Pancreas (tissue), 10 donors: Measurements from ENCODE around the gene IGFN1. TPM values are rescaled to one million over a fixed set of nuclear protein-coding genes. Genes with fewer than 3 reads are reported as not detected.

Experiments
- ATAC-seq, 4 donors: fragments of 200-7000 bp; cut with Tn5 transposase; one replicate each; pipeline versions ENCODE4 v1.8.0 to v1.9.1; 2020; ENCODE audit warnings: mild to moderate bottlenecking in 4 of 4, moderate library complexity in 4 of 4
- DNase-seq, 6 donors: peaks; one replicate each; pipeline ENCODE4 v3.0.0-alpha.2; 2020
- FAIRE-seq: peaks from 2 replicates; lab custom pipeline; 2012; peaks lifted over from hg19 to GRCh38; lab: Jason Lieb, UNC
- H3K27ac ChIP-seq, 4 donors: fragments of 200-600 bp; sonication (generic); 1 replicate in 3 of 4; 2 replicates in 1 of 4; pipeline versions ENCODE4 v1.5.0 to v1.8.0; 2020
- H3K27me3 ChIP-seq, 4 donors: fragments of 200-600 bp; one replicate each; pipeline ENCODE4 v1.8.0; 2021
- H3K36me3 ChIP-seq, 3 donors: fragments of 200-600 bp; sonication (generic) in 1 of 3; one replicate each; pipeline versions ENCODE4 v1.5.0 to v1.8.0; 2020 to 2021
- H3K4me1 ChIP-seq, 3 donors: fragments of 200-600 bp; one replicate each; pipeline ENCODE4 v1.8.0; 2021
- H3K4me3 ChIP-seq, 4 donors: fragments of 200-600 bp; sonication (generic) in 2 of 4; one replicate each; pipeline versions ENCODE4 v1.5.0 to v1.8.0; 2020 to 2021
- H3K9me3 ChIP-seq, 4 donors: fragments of 200-600 bp; one replicate each; pipeline ENCODE4 v1.8.0; 2021
- WGBS, 2 donors: extraction: QIAGEN DNeasy Blood & Tissue Kit; methylation state at CpG; one replicate each; pipeline ENCODE4 v1.1.7; 2013; 5-methylcytosine and 5-hydroxymethylcytosine counted together
- intact Hi-C, 3 donors: fragments of 100-400 bp; cut with DNase I; formaldehyde crosslinking; loops; one replicate each; pipeline versions ENCODE4 v1.11.1 to v1.14.2; 2022
- polyA plus RNA-seq, 2 donors: library from polyadenylated mRNA; stranded (reverse); fragments of 200-250 nt; gene quantifications; one replicate each; pipeline ENCODE4 v1.2.3, GENCODE V29; 2013
- total RNA-seq, 6 donors: library from RNA; stranded (reverse); fragmentation: NEBNext Ultra II Directional in 4 of 6; extraction: Animal tissue kit (Norgen Biotek cat#: 25700) in 4 of 6; gene quantifications; one replicate each; pipeline versions ENCODE4 v1.2.1 to v1.2.4, GENCODE V29; 2021 to 2023
- TF ChIP-seq, protein P1 (sequence below), 4 donors: fragments of 200-600 bp; sonication (generic) in 3 of 4; IDR thresholded peaks; one replicate each; pipeline versions ENCODE4 v1.5.0 to v1.8.0; 2021; ENCODE audit warnings: antibody characterized with exemption in 4 of 4
- donor health status: healthy with polysubstance abuse.
- donor health status: DM: no; HTN: no; CAD: no; lungs with moderate emphysema.
- donor health status: DM: no; HTN: no; CAD: no.
- donor health status: control.
- donor health status: control.
- donor health status: Bipolar disorder and iron deficiency.
- donor health status: DM: yes; HTN: yes; CAD: no.
- donor health status: DM: no; HTN: no; CAD: no.
- donor health status: DM: no; HTN: no; CAD: no.
- donor health status: DM: yes; HTN: yes; CAD: no.

IGFN1 gene
- total and polyA plus RNA-seq, 8 donors, result 4.1 to 48.4 (median 14.6) TPM

DNA sequence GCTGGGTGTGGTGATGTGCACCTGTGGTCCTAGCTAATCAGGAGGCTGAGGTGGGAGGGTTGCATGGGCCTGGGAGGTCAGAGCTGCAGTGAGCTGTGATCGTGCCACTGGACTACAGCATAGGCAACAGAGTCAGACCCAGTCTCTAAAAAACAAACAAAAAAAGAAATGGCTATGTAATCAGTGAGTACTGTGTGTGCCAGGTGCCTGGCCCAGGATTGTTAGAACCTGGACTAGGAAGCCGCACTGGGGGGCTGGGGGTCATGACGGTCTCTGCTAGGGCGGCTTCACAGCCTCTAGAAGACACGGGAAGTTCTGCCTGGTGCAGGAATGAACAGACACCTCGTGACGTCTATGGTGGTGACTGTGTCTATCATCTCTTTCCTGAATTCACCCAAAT, 44.8 kb upstream of the IGFN1 start:
- FAIRE-seq (no peak), DNase-seq (no peak), ATAC-seq (no peak)
- intact Hi-C loops, result loop anchor here in 1 of 3 donors (5.0 kb wide), 2 partner anchors 36 to 71 kb away; no protein-coding TSS in a partner anchor
- no peak overlapping the region for H3K27ac ChIP-seq
- 92 to 98% methylated on average over 7 of the region's 7 CpGs for WGBS, 2 donors
- no peaks in the 10 kb centered on the region for H3K27me3 ChIP-seq
- H3K4me1 ChIP-seq, result no peaks in the 10 kb centered on the region
- TF ChIP-seq, protein P1, sequence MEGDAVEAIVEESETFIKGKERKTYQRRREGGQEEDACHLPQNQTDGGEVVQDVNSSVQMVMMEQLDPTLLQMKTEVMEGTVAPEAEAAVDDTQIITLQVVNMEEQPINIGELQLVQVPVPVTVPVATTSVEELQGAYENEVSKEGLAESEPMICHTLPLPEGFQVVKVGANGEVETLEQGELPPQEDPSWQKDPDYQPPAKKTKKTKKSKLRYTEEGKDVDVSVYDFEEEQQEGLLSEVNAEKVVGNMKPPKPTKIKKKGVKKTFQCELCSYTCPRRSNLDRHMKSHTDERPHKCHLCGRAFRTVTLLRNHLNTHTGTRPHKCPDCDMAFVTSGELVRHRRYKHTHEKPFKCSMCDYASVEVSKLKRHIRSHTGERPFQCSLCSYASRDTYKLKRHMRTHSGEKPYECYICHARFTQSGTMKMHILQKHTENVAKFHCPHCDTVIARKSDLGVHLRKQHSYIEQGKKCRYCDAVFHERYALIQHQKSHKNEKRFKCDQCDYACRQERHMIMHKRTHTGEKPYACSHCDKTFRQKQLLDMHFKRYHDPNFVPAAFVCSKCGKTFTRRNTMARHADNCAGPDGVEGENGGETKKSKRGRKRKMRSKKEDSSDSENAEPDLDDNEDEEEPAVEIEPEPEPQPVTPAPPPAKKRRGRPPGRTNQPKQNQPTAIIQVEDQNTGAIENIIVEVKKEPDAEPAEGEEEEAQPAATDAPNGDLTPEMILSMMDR (IDR thresholded peaks at IDR 0.05), result no peak
- H3K36me3 ChIP-seq, result peaks cover 0 to 57% (median 15%) of the 10 kb centered on the region in 3 donors
- no peaks in the 10 kb centered on the region for H3K9me3 ChIP-seq
- H3K4me3 ChIP-seq, result no peak overlapping the region

DNA sequence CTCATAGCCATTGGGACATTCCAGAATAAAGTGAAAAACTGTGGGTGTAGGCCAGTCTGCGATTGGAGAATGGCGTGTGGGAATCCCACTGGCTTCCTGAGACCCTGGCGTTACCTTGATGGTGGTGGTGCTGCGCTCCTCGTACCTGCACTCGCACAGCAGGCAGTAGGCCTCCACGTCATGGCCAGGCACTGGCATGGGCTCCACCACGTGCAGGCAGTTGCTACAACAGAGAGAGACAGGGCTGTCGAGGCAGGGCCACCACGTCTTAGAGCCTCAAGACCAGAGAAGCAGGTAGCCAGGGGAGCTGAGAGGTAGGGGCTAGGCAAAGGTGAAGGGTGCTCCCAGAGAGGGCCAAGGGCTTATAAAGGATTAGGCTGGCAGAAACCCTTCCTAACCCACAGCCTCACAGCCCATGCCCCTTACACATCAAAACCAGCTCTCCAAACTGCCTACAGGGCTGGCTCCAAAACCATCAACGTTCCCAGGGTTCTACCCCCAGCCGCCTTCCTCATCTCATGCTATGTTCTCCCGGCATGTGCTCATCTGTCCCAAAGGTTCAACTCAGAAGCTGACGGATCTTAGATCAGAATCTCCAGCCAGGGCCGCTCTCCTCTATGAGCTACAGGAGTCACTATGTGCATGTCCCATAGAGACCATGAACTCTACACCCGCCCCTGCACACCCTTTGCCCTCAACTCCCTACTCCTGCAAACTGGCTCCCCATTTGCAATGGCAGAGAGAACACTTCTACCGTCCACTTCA, 43.8 kb upstream of the IGFN1 start:
- H3K27ac ChIP-seq, result no peak overlapping the region
- 87 to 92% methylated on average over 16 to 17 of the region's 17 CpGs for WGBS, 2 donors
- intact Hi-C loops, result loop anchor here in 1 of 3 donors (5.0 kb wide), 2 partner anchors 35 to 70 kb away; no protein-coding TSS in a partner anchor
- no peak for DNase-seq
- no peaks in the 10 kb centered on the region for H3K27me3 ChIP-seq
- no peak for FAIRE-seq
- no peaks in the 10 kb centered on the region for H3K4me1 ChIP-seq
- peaks cover 0 to 51% (median 15%) of the 10 kb centered on the region in 3 donors for H3K36me3 ChIP-seq
- no peak overlapping the region for H3K4me3 ChIP-seq
- no peak for ATAC-seq
- TF ChIP-seq, protein P1 (IDR thresholded peaks at IDR 0.05), result no peak
- no peaks in the 10 kb centered on the region for H3K9me3 ChIP-seq

DNA sequence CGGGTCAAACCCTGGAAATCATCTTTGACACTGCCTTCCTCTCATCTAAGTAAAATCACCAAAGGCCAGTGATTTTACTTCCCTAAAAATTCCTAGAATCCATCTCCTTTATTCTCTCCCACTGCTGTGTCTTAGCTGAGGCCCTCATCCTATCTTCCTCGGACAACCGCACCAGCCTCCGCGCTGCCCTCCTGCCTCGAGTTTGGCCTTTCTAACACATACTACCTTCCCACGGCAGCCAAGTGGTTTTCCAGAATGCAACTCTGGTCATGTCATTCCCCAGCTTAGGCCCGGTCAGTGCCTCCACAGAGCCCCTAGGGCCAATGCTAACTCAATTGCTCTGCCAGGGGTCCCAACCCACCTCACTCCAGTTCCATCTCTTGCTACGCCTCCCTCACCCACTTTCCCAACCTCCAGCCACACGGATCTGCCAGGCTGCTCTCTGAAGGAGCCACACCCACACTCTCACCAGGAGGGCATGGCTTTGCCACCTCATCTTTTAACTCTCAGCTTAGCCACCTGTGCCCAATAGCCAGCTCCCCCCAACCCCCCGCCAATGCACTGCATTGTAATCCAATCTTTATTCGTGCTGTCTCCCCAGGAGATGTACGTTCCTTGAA, 43.1 kb upstream of the IGFN1 start:
- Histone ChIP-seq H3K27me3 (no peaks in the 10 kb centered on the region), H3K27ac (no peak overlapping the region), H3K4me1 (no peaks in the 10 kb centered on the region), H3K9me3 (no peaks in the 10 kb centered on the region), H3K36me3 (peaks cover 0 to 48% (median 15%) of the 10 kb centered on the region in 3 donors), H3K4me3 (no peak overlapping the region)
- 85 to 93% methylated on average over 12 to 13 of the region's 13 CpGs for WGBS, 2 donors
- FAIRE-seq, result no peak
- TF ChIP-seq, protein P1 (IDR thresholded peaks at IDR 0.05), result no peak
- peak in 1 of 6 donors; percentile 30 for DNase-seq
- ATAC-seq, result no peak
- intact Hi-C loops, result loop anchor here in 1 of 3 donors (5.0 kb wide), 2 partner anchors 35 to 70 kb away; no protein-coding TSS in a partner anchor

DNA sequence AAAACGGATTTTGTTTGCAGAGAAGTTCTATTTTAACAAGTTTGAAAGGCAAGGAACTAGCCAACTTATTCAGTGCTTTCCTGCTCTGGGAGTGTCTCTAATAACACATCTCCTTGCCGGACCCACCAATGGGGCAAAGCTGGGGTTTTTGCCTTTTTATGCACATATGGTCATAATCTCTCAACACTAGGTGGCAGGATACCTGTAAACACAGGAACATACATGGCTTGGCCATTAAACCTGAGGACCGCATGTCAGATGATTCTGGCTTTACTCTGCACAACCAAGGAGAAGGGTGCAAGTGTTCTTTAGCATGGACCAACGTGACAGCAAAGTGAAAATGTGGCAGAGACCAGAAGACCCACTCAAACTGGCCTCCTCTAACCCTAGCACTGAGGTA, 41.2 kb upstream of the IGFN1 start:
- peaks cover 0 to 29% (median 7%) of the 10 kb centered on the region in 3 donors for H3K36me3 ChIP-seq
- ATAC-seq (peak in 2 of 4 donors; percentile 23 to 32), DNase-seq (no peak), FAIRE-seq (no peak)
- no peaks in the 10 kb centered on the region for H3K27me3 ChIP-seq
- peaks cover 0 to 8% (median 7%) of the 10 kb centered on the region in 3 donors for H3K4me1 ChIP-seq
- WGBS, 2 donors, result 49 to 62% methylated on average over 4 of the region's 4 CpGs
- TF ChIP-seq, protein P1 (IDR thresholded peaks at IDR 0.05), result peak in 3 of 4 donors; percentile 10 to 37 (median 36)
- no peaks in the 10 kb centered on the region for H3K9me3 ChIP-seq
- no peak overlapping the region for H3K27ac ChIP-seq
- intact Hi-C loops, result loop anchor here in 1 of 3 donors (5.0 kb wide), 2 partner anchors 33 to 68 kb away; no protein-coding TSS in a partner anchor
- H3K4me3 ChIP-seq, result no peak overlapping the region
